GM18520 (cell line): ENCODE measurements around the gene SNU13.
"Not testable (repeated sequence)": the region's sequence is repeated elsewhere in the genome, so short reads cannot be mapped to it uniquely, and the experiment has no call there.

ENCODE experiments used
- ATAC-seq: cut with Tn5 transposase; IDR thresholded peaks from one replicate; pipeline ENCODE4 v1.9.1; 2021; ENCODE audit not compliant: unreplicated experiment

Gene SNU13

DNA sequence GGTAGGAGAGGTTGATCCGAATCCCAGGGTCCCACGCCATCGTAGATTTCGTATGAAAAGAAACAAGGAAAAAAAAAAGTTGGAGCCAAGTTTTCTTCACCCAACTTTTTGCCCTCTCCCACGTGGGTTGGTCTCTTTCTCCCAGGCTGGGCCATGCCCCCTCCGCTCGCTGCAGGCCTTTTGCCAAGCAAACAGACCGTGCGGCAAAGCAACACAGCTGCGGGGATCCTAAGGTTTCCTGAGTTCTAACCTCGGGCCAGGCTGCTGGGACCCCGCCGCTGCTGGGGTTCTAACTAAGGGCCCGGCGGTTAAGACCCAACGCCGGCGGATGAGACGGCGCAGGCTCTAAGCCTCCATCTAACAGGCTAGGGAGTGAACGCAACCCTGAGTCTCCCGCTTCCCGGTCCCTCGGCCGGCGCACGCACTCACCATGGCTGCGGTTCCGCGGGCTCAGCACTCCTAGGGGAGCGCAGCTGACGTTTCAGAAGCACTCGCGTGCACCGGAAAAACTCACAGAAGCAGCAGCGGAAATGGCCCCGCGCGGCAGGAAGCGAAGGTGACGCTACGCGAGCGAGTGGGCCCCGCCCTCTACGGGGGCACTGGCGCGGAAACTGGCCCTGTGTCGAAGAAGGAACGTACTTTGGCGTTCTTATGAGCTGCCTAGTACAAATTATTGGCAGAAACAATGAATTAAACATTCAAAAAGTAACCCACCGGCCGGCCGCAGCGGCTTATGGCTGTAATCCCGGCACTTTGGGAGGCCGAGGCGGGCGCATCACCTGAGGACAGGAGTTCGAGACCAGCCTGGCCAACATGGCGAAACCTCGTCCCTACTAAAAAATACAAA is at the start of gene SNU13:
Gene SNU13 (minus strand): TSS at position 503 of the 847 bp plus-strand sequence. CDS start 71 bp downstream, at position 432.
- peak; percentile 95 for ATAC-seq

- not testable (repeated sequence) for ATAC-seq
These were observed 44.6 kb upstream of the SNU13 start for GRCh38 chr22:41733241-41733640.

DNA sequence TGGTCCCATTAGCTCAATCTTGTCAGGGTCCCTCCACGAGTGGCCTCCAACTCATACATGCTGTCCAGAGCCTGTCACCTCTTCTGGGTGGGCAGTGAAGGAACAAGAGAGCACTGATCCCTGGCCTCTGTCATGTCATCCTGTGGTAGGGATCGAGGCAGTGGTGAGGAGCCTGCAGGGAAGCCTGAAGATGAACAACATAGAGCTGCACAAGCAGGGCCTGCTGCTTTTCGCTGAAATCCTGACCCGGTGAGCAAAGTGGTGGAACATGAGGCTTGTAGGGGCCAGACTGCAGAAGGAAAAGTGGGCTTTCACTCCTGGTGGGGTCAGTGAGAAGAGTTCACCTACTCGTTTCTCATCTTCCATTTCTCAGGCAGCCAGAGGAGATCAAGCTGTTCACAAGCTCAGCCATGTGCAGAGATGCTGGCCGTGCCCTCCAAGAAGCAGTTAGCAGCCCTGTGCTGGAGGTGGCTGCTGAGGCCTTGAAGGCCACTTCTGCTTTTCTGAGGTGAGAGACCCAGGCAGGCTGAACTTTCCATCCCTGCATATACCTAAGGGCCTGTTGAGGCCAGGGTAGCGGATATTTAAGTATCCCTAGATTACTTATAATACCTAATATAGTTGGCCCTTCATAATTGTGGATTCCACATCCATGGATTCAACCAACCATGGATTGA is 43.6 kb upstream of the SNU13 start:
- no peak for ATAC-seq

DNA sequence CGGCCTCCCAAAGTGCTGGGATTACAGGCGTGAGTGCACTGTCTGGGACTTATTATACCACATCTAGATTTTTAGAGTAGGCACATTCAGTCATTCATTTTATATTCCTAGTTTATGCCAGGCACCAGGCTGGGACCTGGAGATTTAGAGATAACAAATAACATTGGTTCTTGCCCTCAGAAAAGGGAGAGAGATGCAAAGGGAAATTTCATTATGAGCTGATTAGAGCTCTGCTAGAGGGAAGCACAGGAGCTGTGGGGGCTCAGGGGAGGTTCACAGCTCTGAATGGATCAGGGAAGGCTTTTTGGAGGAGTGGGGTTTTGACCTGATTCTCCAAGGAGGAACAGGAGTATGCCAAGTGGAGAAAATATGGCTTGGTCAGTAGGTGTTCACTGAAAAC is 42.9 kb upstream of the SNU13 start:
- ATAC-seq: no peak

DNA sequence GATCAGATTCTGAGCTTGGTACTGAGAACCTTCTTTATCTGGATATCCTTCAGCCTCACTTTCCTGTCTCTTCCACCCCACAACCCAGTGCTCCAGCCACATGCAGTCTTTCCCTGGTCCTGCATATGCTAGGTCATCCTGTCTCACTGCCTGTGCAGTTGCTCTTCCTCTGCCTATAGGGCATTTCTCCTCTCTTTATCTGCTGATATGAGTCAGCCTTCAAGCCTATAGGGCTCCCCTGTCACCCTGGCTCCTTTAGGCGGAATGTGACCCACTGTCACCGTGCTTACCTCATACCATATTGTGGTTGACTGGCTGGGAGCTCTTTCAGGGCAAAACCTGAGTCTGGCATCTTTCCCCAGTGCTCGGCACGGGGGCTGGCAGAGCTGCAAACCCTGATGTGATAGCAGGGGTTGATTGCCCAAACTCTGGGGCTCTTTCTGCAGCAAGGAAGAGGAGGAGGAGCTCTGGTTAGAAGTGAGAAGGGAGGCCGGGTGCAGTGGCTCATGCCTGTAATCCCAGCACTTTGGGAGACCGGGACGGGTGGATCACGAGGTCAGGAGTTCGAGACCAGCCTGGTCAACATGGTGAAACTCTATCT is 36.9 kb upstream of the SNU13 start:
- no peak for ATAC-seq

DNA sequence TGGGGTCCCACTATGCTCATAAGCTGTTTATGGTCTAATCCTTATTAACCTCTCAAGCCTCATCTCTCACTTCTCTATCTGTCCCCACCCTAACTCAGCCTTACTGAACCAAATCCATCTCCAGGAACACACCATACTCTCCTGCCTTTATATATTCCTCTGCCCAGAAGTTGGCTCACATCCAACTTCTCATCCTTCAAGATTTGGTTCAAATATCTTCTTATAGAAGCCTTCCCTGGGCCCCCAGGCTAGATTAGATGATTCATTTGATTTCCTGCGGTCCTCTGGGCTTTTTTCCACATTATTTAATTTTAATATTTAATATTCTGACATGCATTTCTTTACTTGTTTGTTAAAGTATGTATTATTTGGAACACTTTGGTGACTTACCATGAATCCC is 33.8 kb upstream of the SNU13 start:
- no peak for ATAC-seq

DNA sequence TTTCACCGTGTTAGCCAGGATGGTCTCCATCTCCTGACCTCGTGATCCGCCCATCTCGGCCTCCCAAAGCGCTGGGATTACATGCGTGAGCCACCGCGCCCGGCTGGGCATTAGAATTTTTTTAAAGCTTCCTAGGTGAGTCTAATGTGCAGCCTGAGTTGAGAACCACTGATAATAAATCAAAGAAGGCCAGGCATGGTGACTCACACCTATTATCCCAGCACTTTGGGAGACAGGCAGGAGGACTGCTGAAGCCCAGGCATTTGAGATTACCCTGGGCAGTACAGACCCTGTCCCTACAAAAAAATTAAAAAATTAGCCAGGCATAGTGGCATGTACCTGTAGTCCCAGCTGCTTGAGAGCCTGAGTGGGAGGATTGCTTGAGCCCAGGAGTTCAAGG is 24.3 kb upstream of the SNU13 start:
- ATAC-seq: no peak

- no peak for ATAC-seq
These were observed 20.7 kb upstream of the SNU13 start for GRCh38 chr22:41709341-41709740.

- ATAC-seq: no peak
These were observed 14.1 kb upstream of the SNU13 start for GRCh38 chr22:41702763-41703162.

GRCh38 chr22:41700108-41700364 is 11.4 kb upstream of the SNU13 start:
- no peak for ATAC-seq

GRCh38 chr22:41699264-41700107 is 10.8 kb upstream of the SNU13 start, which contains the start of gene MEI1:
Gene MEI1, plus strand, starts transcription at chr22:41699503. Its CDS starts 36 bp downstream, at chr22:41699539.
- ATAC-seq: no peak

- ATAC-seq: no peak
These were observed 8.6 kb upstream of the SNU13 start for GRCh38 chr22:41697126-41697775.

DNA sequence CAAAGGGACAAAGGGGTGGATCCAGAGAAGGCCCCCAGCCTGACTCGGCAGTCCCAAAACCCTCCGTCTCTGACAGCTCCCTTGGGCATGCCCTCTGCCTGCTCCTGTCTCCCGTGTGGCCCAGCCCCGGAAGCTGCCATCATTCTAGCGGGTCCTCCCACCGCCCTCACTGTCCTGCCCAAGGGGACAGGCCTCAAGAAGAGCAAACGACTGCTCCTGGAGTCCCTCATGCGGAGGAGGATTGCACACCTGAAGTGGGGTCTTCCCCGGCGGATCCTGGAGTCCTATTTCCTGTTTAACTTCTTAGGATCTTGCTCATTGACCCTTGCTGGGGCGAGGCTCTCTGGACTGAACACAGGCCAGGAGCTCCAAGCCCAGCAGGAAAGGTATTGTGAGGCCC is 8.0 kb upstream of the SNU13 start:
- no peak for ATAC-seq

DNA sequence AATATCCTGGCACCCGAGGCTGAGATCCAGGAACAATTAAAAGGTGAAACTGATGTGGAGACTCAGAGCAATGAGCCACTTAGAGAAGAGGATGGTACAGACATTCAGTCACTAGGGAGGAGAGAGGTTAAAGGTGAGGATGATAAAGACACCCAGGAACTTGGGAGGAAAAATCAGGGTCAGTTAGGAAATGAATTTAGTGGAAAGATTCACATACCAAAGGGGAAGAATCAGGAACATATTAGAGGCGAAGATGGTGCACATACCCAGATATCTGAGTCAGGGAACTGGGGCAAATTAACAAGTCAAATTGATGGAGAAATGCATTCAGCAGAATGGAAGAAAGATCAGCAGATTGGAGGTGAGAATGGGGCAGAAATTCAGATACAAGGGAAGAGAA is 6.5 kb upstream of the SNU13 start:
- no peak for ATAC-seq

- no peak for ATAC-seq
These were observed 1.8 kb upstream of the SNU13 start for GRCh38 chr22:41690476-41690875.

- ATAC-seq: no peak
These were observed 734 bp downstream of the SNU13 start for GRCh38 chr22:41687901-41688364.

GRCh38 chr22:41686890-41687289 is 1.8 kb downstream of the SNU13 start:
- not testable (repeated sequence) for ATAC-seq

- no peak for ATAC-seq
These were observed 4.5 kb downstream of the SNU13 start for GRCh38 chr22:41684194-41684593.

DNA sequence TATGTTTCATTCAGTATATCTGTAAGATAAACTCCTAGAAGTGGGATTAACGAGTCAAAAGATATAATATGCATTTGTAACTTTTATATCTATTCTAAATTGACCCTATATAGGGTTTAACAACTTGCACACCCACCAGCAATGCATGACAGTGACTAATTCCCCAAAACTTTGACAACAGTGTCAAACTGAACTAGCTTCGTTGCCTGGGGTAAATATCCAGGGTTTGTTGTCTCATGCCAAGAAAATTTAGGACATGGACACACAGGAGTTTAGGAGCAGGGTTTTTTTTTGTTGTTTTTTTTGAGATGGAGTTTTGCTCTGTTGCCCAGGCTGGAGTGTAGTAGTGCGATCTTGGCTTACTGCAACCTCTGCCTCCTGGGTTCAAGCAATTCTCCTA is 5.1 kb downstream of the SNU13 start:
- ATAC-seq: no peak

DNA sequence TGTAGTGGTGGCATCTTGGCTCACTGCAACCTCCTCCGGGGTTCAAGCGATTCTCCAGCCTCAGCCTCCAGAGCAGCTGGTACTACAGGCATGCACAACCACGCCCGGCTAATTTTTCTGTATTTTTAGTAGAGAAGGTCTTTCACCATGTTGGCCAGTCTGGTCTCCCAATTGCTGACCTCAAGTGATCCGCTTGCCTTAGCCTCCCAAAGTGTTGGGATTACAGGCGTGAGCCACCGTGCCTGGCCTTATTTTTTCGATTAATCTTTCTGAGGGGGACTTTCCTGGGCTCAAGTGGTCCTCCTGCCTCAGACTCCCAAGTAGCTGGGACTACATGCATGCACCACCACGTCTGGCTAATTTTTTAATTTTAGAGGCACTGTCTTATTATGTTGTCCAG is 5.6 kb downstream of the SNU13 start:
- ATAC-seq: no peak
